Loucy (cell line): ENCODE data around the gene FSD2.

Experiments used
- H2AFZ ChIP-seq: fragments of 200-600 bp; sonication (generic); 2 replicates; pipeline ENCODE4 v1.6.0; 2016; ENCODE audit warnings: antibody characterized with exemption, mild to moderate bottlenecking, low read length, moderate library complexity
- H3F3A ChIP-seq: fragments of 200-600 bp; 2 replicates; pipeline ENCODE4 v1.6.0; 2016; ENCODE audit warnings: antibody characterized with exemption, low read depth, mild to moderate bottlenecking
- H3K27me3 ChIP-seq: fragments of 200-600 bp; sonication (generic); 2 replicates; pipeline ENCODE4 v1.6.1; 2014; ENCODE audit warnings: low read length, mild to moderate bottlenecking; ENCODE audit not compliant: insufficient read depth, poor library complexity, severe bottlenecking
- H3K36me3 ChIP-seq: fragments of 200-600 bp; sonication (generic); 2 replicates; pipeline ENCODE4 v1.6.1; 2016; ENCODE audit warnings: low read length; ENCODE audit not compliant: insufficient read depth
- H3K4me1 ChIP-seq: fragments of 200-600 bp; sonication (generic); 2 replicates; pipeline ENCODE4 v1.5.1; 2014; ENCODE audit warnings: low read length, mild to moderate bottlenecking; ENCODE audit not compliant: insufficient read depth, poor library complexity, severe bottlenecking
- H3K4me2 ChIP-seq: fragments of 200-600 bp; sonication (generic); 2 replicates; pipeline ENCODE4 v1.6.0; 2014; ENCODE audit warnings: antibody characterized with exemption, low read length, low read depth, mild to moderate bottlenecking; ENCODE audit not compliant: poor library complexity, severe bottlenecking
- H3K4me3 ChIP-seq: fragments of 200-600 bp; sonication (generic); 2 replicates; pipeline ENCODE4 v1.5.1; 2014; ENCODE audit warnings: low read length, mild to moderate bottlenecking, mixed read lengths; ENCODE audit not compliant: poor library complexity, severe bottlenecking
- H3K79me2 ChIP-seq: fragments of 200-600 bp; sonication (generic); 2 replicates; pipeline ENCODE4 v1.6.1; 2014; ENCODE audit warnings: low read length; ENCODE audit not compliant: insufficient read depth
- H3K9ac ChIP-seq: fragments of 200-600 bp; sonication (generic); 2 replicates; pipeline ENCODE4 v1.6.0; 2014; ENCODE audit warnings: mild to moderate bottlenecking, low read depth, low read length, moderate library complexity; ENCODE audit not compliant: poor library complexity, severe bottlenecking
- H3K9me2 ChIP-seq: fragments of 200-600 bp; sonication (generic); replicated peaks from 2 replicates; pipeline ENCODE4 v1.6.1; 2016; ENCODE audit warnings: low read depth, low read length, mixed read lengths
- H3K9me3 ChIP-seq: fragments of 200-600 bp; sonication (generic); 2 replicates; pipeline ENCODE4 v1.6.1; 2014; ENCODE audit warnings: mild to moderate bottlenecking, antibody characterized with exemption, low read length, low read depth; ENCODE audit not compliant: insufficient read depth
- H4K20me1 ChIP-seq: fragments of 200-600 bp; sonication (generic); 2 replicates; pipeline ENCODE4 v1.6.0; 2014; ENCODE audit warnings: antibody characterized with exemption, low read length, mild to moderate bottlenecking; ENCODE audit not compliant: insufficient read depth, poor library complexity, severe bottlenecking
- EZH2phosphoT487 ChIP-seq: fragments of 200-600 bp; IDR thresholded peaks from 2 replicates; pipeline ENCODE4 v1.6.1; 2018; ENCODE audit warnings: antibody characterized with exemption, mild to moderate bottlenecking, moderate library complexity, borderline replicate concordance
- TF ChIP-seq, protein P1 (sequence below): fragments of 200-600 bp; sonication (generic); conservative IDR thresholded peaks from 2 replicates; pipeline ENCODE4 v1.5.1; 2014; ENCODE audit warnings: mild to moderate bottlenecking, antibody characterized with exemption, low read length

FSD2 gene

DNA sequence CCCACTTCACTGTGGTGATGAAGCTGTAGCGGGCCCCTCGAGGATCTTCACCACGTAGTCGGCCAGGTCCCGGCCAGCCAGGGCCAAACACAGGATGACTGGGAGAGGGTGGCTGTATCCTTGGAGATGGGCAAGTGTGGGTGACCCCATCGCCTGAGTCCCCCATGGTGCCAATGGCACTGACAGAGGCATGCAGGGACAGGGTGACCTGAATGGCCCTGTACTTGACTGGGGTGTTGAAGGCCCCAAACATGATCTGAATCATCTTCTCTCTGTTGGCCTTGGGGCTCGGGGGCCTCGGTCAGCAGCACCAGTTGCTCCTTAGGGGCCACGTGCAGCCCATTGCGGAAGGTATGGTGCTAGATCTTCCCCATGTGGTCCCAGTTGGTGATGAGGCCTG, 79.1 kb downstream of the FSD2 start:
- TF ChIP-seq, protein P1, sequence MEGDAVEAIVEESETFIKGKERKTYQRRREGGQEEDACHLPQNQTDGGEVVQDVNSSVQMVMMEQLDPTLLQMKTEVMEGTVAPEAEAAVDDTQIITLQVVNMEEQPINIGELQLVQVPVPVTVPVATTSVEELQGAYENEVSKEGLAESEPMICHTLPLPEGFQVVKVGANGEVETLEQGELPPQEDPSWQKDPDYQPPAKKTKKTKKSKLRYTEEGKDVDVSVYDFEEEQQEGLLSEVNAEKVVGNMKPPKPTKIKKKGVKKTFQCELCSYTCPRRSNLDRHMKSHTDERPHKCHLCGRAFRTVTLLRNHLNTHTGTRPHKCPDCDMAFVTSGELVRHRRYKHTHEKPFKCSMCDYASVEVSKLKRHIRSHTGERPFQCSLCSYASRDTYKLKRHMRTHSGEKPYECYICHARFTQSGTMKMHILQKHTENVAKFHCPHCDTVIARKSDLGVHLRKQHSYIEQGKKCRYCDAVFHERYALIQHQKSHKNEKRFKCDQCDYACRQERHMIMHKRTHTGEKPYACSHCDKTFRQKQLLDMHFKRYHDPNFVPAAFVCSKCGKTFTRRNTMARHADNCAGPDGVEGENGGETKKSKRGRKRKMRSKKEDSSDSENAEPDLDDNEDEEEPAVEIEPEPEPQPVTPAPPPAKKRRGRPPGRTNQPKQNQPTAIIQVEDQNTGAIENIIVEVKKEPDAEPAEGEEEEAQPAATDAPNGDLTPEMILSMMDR: no peak

DNA sequence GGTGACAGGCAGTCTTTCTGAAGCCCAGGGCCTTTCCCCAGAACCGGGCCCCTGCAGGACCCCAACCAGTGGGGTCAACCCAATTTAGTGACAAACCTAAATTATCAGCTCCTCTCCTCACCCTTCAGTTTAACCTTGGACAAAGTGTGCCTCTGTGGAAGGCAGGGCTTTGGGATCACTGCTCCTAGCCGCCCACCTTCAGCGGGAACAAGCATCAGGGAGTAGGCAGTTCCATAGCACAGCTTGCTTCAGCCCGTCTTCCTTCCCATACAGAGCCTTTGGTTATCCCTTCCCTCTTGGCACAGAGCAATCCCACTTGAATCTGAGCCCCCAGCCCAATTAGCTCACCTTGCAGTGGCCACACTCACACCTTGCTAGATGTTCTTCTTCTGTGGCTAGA, 90.9 kb downstream of the FSD2 start:
- Histone ChIP-seq H3K9me2 (no peaks in the 10 kb centered on the region), H3K4me1 (no peaks in the 10 kb centered on the region), H3K4me2 (no peak overlapping the region), H3K4me3 (no peak overlapping the region), H3K27me3 (no peaks in the 10 kb centered on the region), H4K20me1 (no peaks in the 10 kb centered on the region), H3K9ac (no peak overlapping the region), H3K79me2 (no peaks in the 10 kb centered on the region), H3K36me3 (no peaks in the 10 kb centered on the region), H2AFZ (no peak overlapping the region), H3F3A (no peaks in the 10 kb centered on the region), H3K9me3 (no peaks in the 10 kb centered on the region)
- TF ChIP-seq, protein P1: no peak
- no peak for TF ChIP-seq EZH2phosphoT487

More for the DNA sequence above, 79.1 kb downstream of the FSD2 start:
- no peaks in the 10 kb centered on the region for H3K27me3 ChIP-seq
- no peaks in the 10 kb centered on the region for H4K20me1 ChIP-seq
- H3K9me2 ChIP-seq: no peaks in the 10 kb centered on the region
- no peak overlapping the region for H3K9ac ChIP-seq
- H3K36me3 ChIP-seq: no peaks in the 10 kb centered on the region
- H2AFZ ChIP-seq: no peak overlapping the region
- no peaks in the 10 kb centered on the region for H3K79me2 ChIP-seq
- no peak overlapping the region for H3K4me2 ChIP-seq
- no peaks in the 10 kb centered on the region for H3K9me3 ChIP-seq
- no peak overlapping the region for H3K4me3 ChIP-seq
- H3K4me1 ChIP-seq: no peaks in the 10 kb centered on the region
- H3F3A ChIP-seq: no peaks in the 10 kb centered on the region

- Histone ChIP-seq H3K9me2 (no peaks in the 10 kb centered on the region), H4K20me1 (no peaks in the 10 kb centered on the region), H3F3A (no peaks in the 10 kb centered on the region), H3K36me3 (no peaks in the 10 kb centered on the region), H3K79me2 (no peaks in the 10 kb centered on the region), H3K9ac (no peak overlapping the region), H3K4me1 (no peaks in the 10 kb centered on the region), H3K27me3 (no peaks in the 10 kb centered on the region), H2AFZ (no peak overlapping the region), H3K4me2 (no peak overlapping the region), H3K4me3 (no peak overlapping the region), H3K9me3 (no peaks in the 10 kb centered on the region)
- no peak for TF ChIP-seq EZH2phosphoT487
- TF ChIP-seq, protein P1: no peak
These were observed 91.9 kb downstream of the FSD2 start for GRCh38 chr15:82714016-82714415.
